Mesenchymal stem cell (in vitro differentiated cells and primary cell): ENCODE data around the gene CDH12.

Experiments used
- DNase-seq: peaks from one replicate; pipeline ENCODE4 v3.0.0-alpha.2; 2013
- H2AFZ ChIP-seq: one replicate; pipeline ENCODE4 v1.6.1; 2013; ENCODE audit warnings: low read depth, mild to moderate bottlenecking, control low read depth, inconsistent platforms, low read length, moderate library complexity
- H2AK5ac ChIP-seq: 2 replicates; pipeline ENCODE4 v1.6.1; 2013; ENCODE audit warnings: low read length, moderate library complexity, mild to moderate bottlenecking, inconsistent platforms; ENCODE audit not compliant: severe bottlenecking
- H2BK120ac ChIP-seq: one replicate; pipeline ENCODE4 v1.6.1; 2013; ENCODE audit warnings: low read depth, mild to moderate bottlenecking, inconsistent platforms, low read length, moderate library complexity
- H2BK12ac ChIP-seq, 2 experiments: one replicate each; pipeline ENCODE4 v1.6.1; 2013; ENCODE audit warnings: inconsistent platforms in 2 of 2, low read length in 2 of 2, mild to moderate bottlenecking in 2 of 2, moderate library complexity in 2 of 2, control low read depth in 1 of 2
- H2BK15ac ChIP-seq: one replicate; pipeline ENCODE4 v1.6.1; 2013; ENCODE audit warnings: mild to moderate bottlenecking, low read depth, inconsistent platforms; ENCODE audit not compliant: poor library complexity, severe bottlenecking
- H2BK5ac ChIP-seq: 2 replicates; pipeline ENCODE4 v1.6.1; 2013; ENCODE audit warnings: low read depth, mild to moderate bottlenecking, low read length, control low read depth, inconsistent platforms; ENCODE audit not compliant: poor library complexity, severe bottlenecking
- H3K14ac ChIP-seq, 2 experiments: one replicate each; pipeline ENCODE4 v1.6.1; 2013; ENCODE audit warnings: inconsistent platforms in 2 of 2, low read length in 2 of 2, control low read depth in 1 of 2, mild to moderate bottlenecking in 1 of 2, moderate library complexity in 1 of 2
- H3K18ac ChIP-seq, 2 experiments: one replicate each; pipeline ENCODE4 v1.6.1; 2013; ENCODE audit warnings: inconsistent platforms in 2 of 2, low read length in 2 of 2, control low read depth in 1 of 2, low read depth in 1 of 2, mild to moderate bottlenecking in 1 of 2
- H3K23ac ChIP-seq, 2 experiments: one replicate each; pipeline ENCODE4 v1.6.1; 2013; ENCODE audit warnings: inconsistent platforms in 2 of 2, low read length in 2 of 2, mild to moderate bottlenecking in 2 of 2, moderate library complexity in 2 of 2, control low read depth in 1 of 2
- H3K27ac ChIP-seq: 2 replicates; pipeline ENCODE4 v1.5.1; 2013; ENCODE audit warnings: mild to moderate bottlenecking, moderate library complexity, low read length, control low read depth, inconsistent platforms; ENCODE audit not compliant: poor library complexity, severe bottlenecking
- H3K27me3 ChIP-seq, 2 experiments: 2 replicates each; pipeline versions ENCODE4 v1.6.1 to v1.7.0; 2013; ENCODE audit warnings: low read length in 2 of 2, mild to moderate bottlenecking in 2 of 2, moderate library complexity in 2 of 2, control low read depth in 1 of 2, inconsistent platforms in 1 of 2; ENCODE audit not compliant: control insufficient read depth in 1 of 2, insufficient read depth in 1 of 2
- H3K36me3 ChIP-seq, 2 experiments: 2 replicates each; pipeline versions ENCODE4 v1.6.1 to v1.7.0; 2013; ENCODE audit warnings: low read length in 2 of 2, control low read depth in 1 of 2, inconsistent platforms in 1 of 2, low read depth in 1 of 2, mild to moderate bottlenecking in 1 of 2; ENCODE audit not compliant: insufficient read depth in 2 of 2, control insufficient read depth in 1 of 2
- H3K4ac ChIP-seq, 2 experiments: one replicate each; pipeline ENCODE4 v1.6.1; 2013; ENCODE audit warnings: inconsistent platforms in 2 of 2, low read length in 2 of 2, mild to moderate bottlenecking in 2 of 2, moderate library complexity in 2 of 2, control low read depth in 1 of 2, low read depth in 1 of 2
- H3K4me1 ChIP-seq: 2 replicates; pipeline ENCODE4 v1.6.1; 2013; ENCODE audit warnings: low read depth, low read length, control low read depth; ENCODE audit not compliant: control insufficient read depth, insufficient read depth
- H3K4me2 ChIP-seq: 2 replicates; pipeline ENCODE4 v1.6.1; 2013; ENCODE audit warnings: low read length, mild to moderate bottlenecking, inconsistent platforms; ENCODE audit not compliant: poor library complexity, severe bottlenecking
- H3K4me3 ChIP-seq, 2 experiments: 2 replicates each; pipeline versions ENCODE4 v1.5.1 to v1.7.0; 2013; ENCODE audit warnings: low read length in 2 of 2, mild to moderate bottlenecking in 2 of 2, control low read depth in 1 of 2, low read depth in 1 of 2; ENCODE audit not compliant: insufficient read depth in 1 of 2
- H3K79me1 ChIP-seq: replicated peaks from 2 replicates; pipeline ENCODE4 v1.6.1; 2013; ENCODE audit warnings: mild to moderate bottlenecking, control low read depth, low read length, inconsistent platforms; ENCODE audit not compliant: poor library complexity, severe bottlenecking
- H3K9ac ChIP-seq: 2 replicates; pipeline ENCODE4 v1.7.0; 2013; ENCODE audit warnings: mild to moderate bottlenecking, low read length, moderate library complexity
- H3K9me3 ChIP-seq: 2 replicates; pipeline ENCODE4 v1.7.0; 2013; ENCODE audit warnings: mild to moderate bottlenecking, low read length; ENCODE audit not compliant: control insufficient read depth
- H4K8ac ChIP-seq: one replicate; pipeline ENCODE4 v1.6.1; 2013; ENCODE audit warnings: inconsistent platforms, mild to moderate bottlenecking, low read length, moderate library complexity
- H4K91ac ChIP-seq: one replicate; pipeline ENCODE4 v1.6.1; 2013; ENCODE audit warnings: mild to moderate bottlenecking, low read length, inconsistent platforms
- WGBS: methylation state at CpG from one replicate; pipeline ENCODE4 v1.1.7; 2013; ENCODE audit warnings: mixed read lengths; 5-methylcytosine and 5-hydroxymethylcytosine counted together

Gene CDH12

DNA sequence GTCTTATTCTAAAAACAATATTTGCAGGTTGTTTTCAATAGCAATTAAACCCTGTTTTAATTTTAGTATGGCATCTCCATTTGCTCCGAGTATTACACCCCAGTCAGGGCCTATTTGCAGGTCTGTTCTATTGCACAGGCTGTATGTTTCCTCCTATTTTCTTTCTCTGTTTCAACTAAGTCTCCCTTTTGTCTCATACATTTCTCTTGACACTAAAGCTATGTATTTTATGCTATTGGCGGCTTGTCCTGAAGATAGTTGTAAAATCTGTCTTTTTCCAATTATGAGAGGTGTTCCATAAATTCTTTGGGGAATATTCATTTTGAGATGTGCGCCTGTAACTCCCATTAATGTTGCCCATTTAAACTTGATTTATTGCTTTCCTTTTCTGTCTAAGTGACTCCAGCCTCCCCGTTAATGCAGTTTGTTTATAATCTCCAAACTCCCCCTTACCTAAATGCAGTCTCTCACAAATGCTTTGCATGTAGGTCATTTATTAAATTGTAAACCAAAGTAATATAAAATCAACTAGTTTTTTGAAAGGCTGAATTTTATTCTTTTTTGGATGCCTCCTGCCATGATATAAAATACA, 262.4 kb downstream of the CDH12 start:
- H2AK5ac ChIP-seq = no peak overlapping the region
- no peak overlapping the region for H4K8ac ChIP-seq

DNA sequence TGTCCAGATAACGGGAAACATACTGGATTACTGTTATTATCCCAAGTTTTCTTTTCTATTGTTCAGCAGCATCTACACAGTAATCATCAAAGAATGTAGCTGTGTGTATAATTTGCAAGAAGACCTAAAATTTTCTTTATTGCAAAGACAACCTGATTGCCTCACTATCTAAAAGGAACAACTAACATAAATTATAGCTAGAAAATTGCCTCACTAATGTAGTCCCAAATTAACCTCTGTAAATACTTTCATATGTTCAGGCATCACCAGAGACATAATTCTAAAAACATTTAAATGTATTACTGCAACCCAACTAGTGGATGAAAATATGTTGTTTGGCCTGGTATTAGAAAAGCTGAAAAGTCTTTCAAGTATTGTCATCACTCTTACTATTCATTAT, 275.4 kb downstream of the CDH12 start:
- Histone ChIP-seq H3K9me3 (no peaks in the 10 kb centered on the region), H4K8ac (no peak overlapping the region), H3K27me3 (no peaks in the 10 kb centered on the region), H3K4me1 (no peaks in the 10 kb centered on the region), H3K4ac (no peak overlapping the region), H3K36me3 (no peaks in the 10 kb centered on the region), H2BK12ac (no peak overlapping the region), H3K9ac (no peak overlapping the region), H3K4me3 (no peak overlapping the region), H3K79me1 (no peaks in the 10 kb centered on the region), H3K18ac (no peak overlapping the region), H3K23ac (no peak overlapping the region), H2AK5ac (no peak overlapping the region), H4K91ac (no peak overlapping the region), H3K14ac (no peak overlapping the region), H2AFZ (no peak overlapping the region), H2BK5ac (no peak overlapping the region), H3K27ac (no peak overlapping the region), H3K4me2 (no peak overlapping the region), H2BK120ac (no peak overlapping the region), H2BK15ac (no peak overlapping the region)
- DNase-seq = no peak
- WGBS = no CpG with 5 or more reads among the region's 1 CpG

More for the DNA sequence above, 262.4 kb downstream of the CDH12 start:
- no peak overlapping the region for H3K27ac ChIP-seq
- no peaks in the 10 kb centered on the region for H3K79me1 ChIP-seq
- no peaks in the 10 kb centered on the region for H3K36me3 ChIP-seq
- H2BK12ac ChIP-seq = no peak overlapping the region
- H2BK5ac ChIP-seq = no peak overlapping the region
- H3K27me3 ChIP-seq = no peaks in the 10 kb centered on the region
- H3K4me1 ChIP-seq = no peaks in the 10 kb centered on the region
- no peak overlapping the region for H2AFZ ChIP-seq
- no peak overlapping the region for H3K9ac ChIP-seq
- no peak for DNase-seq
- no peaks in the 10 kb centered on the region for H3K9me3 ChIP-seq
- H3K4me2 ChIP-seq = no peak overlapping the region
- no peak overlapping the region for H3K18ac ChIP-seq
- H3K4ac ChIP-seq = no peak overlapping the region
- no peak overlapping the region for H2BK15ac ChIP-seq
- WGBS = 60% methylated on average over 2 of the region's 4 CpGs
- H3K4me3 ChIP-seq = no peak overlapping the region
- H3K14ac ChIP-seq = no peak overlapping the region
- H3K23ac ChIP-seq = no peak overlapping the region
- no peak overlapping the region for H4K91ac ChIP-seq
- no peak overlapping the region for H2BK120ac ChIP-seq

DNA sequence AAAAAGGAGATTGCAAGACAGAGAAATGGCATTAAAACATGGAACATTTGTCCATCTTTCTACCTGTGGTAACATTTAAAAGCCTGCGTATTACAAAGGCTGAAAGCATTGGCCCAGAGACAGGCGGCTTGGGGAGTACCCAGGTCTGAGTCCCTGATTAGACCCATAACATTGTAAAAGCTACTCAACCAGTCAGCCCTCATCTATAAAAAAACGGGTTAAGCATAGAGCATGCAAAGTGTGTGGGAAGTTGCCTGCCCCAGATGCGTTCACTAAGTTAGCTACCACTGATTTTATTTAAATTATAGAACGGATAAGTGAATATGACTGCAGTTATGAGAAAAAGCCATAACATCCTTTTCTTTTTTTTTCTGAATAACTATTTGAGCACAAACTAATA, 276.1 kb downstream of the CDH12 start:
- Histone ChIP-seq H2BK5ac (no peak overlapping the region), H3K4me2 (no peak overlapping the region), H3K36me3 (no peaks in the 10 kb centered on the region), H3K4me3 (no peak overlapping the region), H3K18ac (no peak overlapping the region), H2AK5ac (no peak overlapping the region), H4K91ac (no peak overlapping the region), H3K14ac (no peak overlapping the region), H2BK12ac (no peak overlapping the region), H2BK15ac (no peak overlapping the region), H3K4ac (no peak overlapping the region), H3K9me3 (no peaks in the 10 kb centered on the region), H3K9ac (no peak overlapping the region), H2BK120ac (no peak overlapping the region), H3K27ac (no peak overlapping the region), H4K8ac (no peak overlapping the region), H3K4me1 (no peaks in the 10 kb centered on the region), H2AFZ (no peak overlapping the region), H3K79me1 (no peaks in the 10 kb centered on the region), H3K27me3 (no peaks in the 10 kb centered on the region), H3K23ac (no peak overlapping the region)
- DNase-seq = no peak
- 100% methylated on average over 1 of the region's 5 CpGs for WGBS

DNA sequence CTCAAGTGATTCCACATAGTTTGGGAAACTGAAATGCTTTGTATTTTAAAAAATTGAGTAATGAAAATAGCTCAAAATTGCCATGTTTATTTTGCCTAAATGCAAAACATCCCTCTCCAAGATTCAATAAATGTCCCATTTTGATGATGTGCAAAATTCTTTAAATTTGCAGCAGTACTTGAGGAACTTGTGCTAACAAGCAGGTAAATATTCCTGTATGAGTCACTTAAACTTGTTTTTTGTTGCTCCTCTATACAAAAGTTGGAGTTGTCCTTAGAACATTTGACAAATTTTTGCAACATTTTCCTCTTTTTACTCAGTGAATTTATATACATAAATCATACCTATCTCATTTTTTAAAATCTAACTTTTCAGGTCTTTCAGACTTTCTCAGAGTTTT, 280.2 kb downstream of the CDH12 start:
- Histone ChIP-seq H3K27me3 (no peaks in the 10 kb centered on the region), H3K4me1 (no peaks in the 10 kb centered on the region)

More for the DNA sequence above, 280.2 kb downstream of the CDH12 start:
- Histone ChIP-seq H4K8ac (no peak overlapping the region), H2BK12ac (no peak overlapping the region), H3K23ac (no peak overlapping the region), H4K91ac (no peak overlapping the region), H3K9me3 (no peaks in the 10 kb centered on the region), H3K4me3 (no peak overlapping the region), H3K27ac (no peak overlapping the region), H3K36me3 (no peaks in the 10 kb centered on the region), H2BK120ac (no peak overlapping the region), H3K18ac (no peak overlapping the region), H2AFZ (no peak overlapping the region), H2BK5ac (no peak overlapping the region), H3K4ac (no peak overlapping the region), H3K14ac (no peak overlapping the region), H3K79me1 (no peaks in the 10 kb centered on the region), H2BK15ac (no peak overlapping the region), H3K9ac (no peak overlapping the region), H3K4me2 (no peak overlapping the region), H2AK5ac (no peak overlapping the region)
- DNase-seq = no peak
